Spleen (tissue), 7 donors: Measurements from ENCODE around the gene FAM120B.

Experiments used
- CTCF ChIP-seq, 11 experiments: fragments of 200-600 bp in 7 of 11; fragments of 450-650 bp in 4 of 11; sonication (generic) in 4 of 11; IDR thresholded peaks in 8 of 11; conservative IDR thresholded peaks in 3 of 11; 1 replicate in 7 of 11; 2 replicates in 4 of 11; pipeline versions ENCODE4 v1.4.0 to v1.8.0; 2016 to 2021; ENCODE audit warnings: antibody characterized with exemption in 11 of 11, inconsistent platforms in 4 of 11, mild to moderate bottlenecking in 1 of 11
- POLR2A ChIP-seq, 3 donors: fragments of 450-650 bp; IDR thresholded peaks; one replicate each; pipeline ENCODE4 v1.5.1; 2017; ENCODE audit warnings: antibody characterized with exemption in 3 of 3, mild to moderate bottlenecking in 1 of 3
- POLR2AphosphoS5 ChIP-seq, 3 donors: sonication (generic); formaldehyde crosslinking; IDR thresholded peaks; one replicate each; pipeline ENCODE4 v1.5.1; 2017; ENCODE audit warnings: antibody characterized with exemption in 3 of 3
- donor health status: DM: no; HTN: no; CAD: no; lungs with moderate emphysema.
- donor health status: DM: no; HTN: no; CAD: no.
- donor health status: DM: no; HTN: no; CAD: no.

- no peak for TF ChIP-seq POLR2AphosphoS5 (IDR thresholded peaks at IDR 0.05)
- TF ChIP-seq CTCF (IDR thresholded peaks at IDR 0.05 in 8 of 11, conservative IDR thresholded peaks at IDR 0.05 in 3 of 11) = no peak
- no peak for TF ChIP-seq POLR2A (IDR thresholded peaks at IDR 0.05)
Observed at GRCh38 chr6:170269846-170270541, 36.6 kb upstream of the FAM120B start.
